ENCODE data around the gene RNF227.

RNF227 gene

DNA sequence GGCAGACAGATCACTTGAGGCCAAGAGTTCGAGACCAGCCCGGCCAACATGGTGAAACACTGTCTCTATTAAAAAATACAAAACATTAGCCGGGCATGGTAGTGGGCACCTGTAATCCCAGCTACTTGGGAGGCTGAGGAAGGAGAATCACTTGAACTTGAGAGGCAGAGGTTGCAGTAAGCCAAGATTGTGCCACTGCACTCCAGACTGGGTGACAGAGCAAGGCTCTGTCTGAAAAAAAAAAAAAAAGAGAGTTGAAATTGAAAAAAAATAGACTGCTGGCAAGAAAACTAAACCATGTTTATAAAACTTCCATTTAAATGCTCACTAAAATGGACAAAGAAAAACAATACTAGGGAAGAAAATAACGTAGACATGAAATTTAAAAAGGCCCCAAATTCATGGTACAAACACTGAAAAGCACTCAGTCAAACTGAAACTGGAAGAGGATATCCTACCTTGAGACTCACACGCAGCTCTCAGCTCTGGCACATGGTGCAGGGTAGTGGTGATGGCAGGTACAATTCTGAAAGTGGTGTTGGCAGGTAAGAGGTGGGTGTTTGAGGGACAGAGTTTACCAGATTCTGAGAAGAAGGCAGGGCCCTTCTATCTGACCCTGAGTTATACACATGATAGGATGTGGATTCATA lies 35.2 kb upstream of the RNF227 start:
- DNase-seq = no peak
- no peaks in the 10 kb centered on the region for H3K36me3 ChIP-seq
- H3K27me3 ChIP-seq = no peaks in the 10 kb centered on the region
- TF ChIP-seq, protein P1, sequence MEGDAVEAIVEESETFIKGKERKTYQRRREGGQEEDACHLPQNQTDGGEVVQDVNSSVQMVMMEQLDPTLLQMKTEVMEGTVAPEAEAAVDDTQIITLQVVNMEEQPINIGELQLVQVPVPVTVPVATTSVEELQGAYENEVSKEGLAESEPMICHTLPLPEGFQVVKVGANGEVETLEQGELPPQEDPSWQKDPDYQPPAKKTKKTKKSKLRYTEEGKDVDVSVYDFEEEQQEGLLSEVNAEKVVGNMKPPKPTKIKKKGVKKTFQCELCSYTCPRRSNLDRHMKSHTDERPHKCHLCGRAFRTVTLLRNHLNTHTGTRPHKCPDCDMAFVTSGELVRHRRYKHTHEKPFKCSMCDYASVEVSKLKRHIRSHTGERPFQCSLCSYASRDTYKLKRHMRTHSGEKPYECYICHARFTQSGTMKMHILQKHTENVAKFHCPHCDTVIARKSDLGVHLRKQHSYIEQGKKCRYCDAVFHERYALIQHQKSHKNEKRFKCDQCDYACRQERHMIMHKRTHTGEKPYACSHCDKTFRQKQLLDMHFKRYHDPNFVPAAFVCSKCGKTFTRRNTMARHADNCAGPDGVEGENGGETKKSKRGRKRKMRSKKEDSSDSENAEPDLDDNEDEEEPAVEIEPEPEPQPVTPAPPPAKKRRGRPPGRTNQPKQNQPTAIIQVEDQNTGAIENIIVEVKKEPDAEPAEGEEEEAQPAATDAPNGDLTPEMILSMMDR (IDR thresholded peaks at IDR 0.05; ENCODE audit: low read depth, low read length) = no peak
- H3K4me1 ChIP-seq = no peaks in the 10 kb centered on the region
- no peaks in the 10 kb centered on the region for H3K9me3 ChIP-seq
- no peak overlapping the region for H3K4me3 ChIP-seq (ENCODE audit: low read depth, low read length)

DNA sequence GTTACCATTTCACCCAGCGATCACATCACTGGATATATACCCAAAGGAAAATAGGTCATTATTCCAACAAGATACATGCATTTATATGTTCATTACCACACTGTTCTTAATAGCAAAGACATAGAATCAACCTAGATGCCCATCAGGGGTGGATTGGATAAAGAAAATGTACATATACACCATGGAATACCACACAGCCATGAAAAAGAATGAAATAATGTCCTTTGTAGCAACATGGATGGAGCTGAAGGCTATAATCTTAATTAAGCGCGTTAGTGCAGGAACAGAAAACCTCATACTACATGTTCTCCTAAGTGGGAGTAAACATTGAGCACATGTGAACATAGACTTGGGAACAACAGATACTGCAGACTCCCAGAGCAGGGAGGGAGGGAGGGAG lies 34.5 kb upstream of the RNF227 start:
- DNase-seq = no peak
- Histone ChIP-seq H3K36me3 (no peaks in the 10 kb centered on the region; the same call in 1 of the 2 replicates), H3K4me1 (no peaks in the 10 kb centered on the region), H3K9me3 (no peaks in the 10 kb centered on the region), H3K27me3 (no peaks in the 10 kb centered on the region), H3K4me3 (ENCODE audit: low read depth, low read length) (no peak overlapping the region)
- TF ChIP-seq, protein P1 (IDR thresholded peaks at IDR 0.05; ENCODE audit: low read depth, low read length) = no peak

DNA sequence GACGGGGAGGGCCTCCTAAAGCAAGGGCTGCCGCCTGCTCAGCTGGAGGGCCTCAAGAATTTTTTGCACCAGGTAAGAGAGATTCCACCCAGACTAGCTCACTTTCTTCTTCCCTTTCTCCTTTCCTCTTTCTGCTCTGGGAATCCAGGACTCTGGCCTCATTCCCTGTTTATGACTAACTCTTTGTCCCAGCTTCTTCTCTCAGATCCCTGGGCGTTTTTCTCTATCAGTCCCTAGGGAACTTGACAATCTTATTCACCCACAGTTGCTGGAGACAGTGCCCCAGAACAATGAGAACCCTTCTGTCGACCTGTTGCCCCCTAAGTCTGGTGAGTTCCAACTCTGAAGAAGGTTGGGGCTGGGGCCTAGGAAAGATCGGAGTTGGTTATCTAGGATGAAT lies 31.6 kb upstream of the RNF227 start:
- H3K9me3 ChIP-seq = no peaks in the 10 kb centered on the region
- TF ChIP-seq, protein P1 (IDR thresholded peaks at IDR 0.05; ENCODE audit: low read depth, low read length) = no peak
- no peak overlapping the region for H3K4me3 ChIP-seq (ENCODE audit: low read depth, low read length)
- no peaks in the 10 kb centered on the region for H3K4me1 ChIP-seq
- peaks cover 3% of the 10 kb centered on the region for H3K36me3 ChIP-seq
- no peak for DNase-seq
- H3K27me3 ChIP-seq = no peaks in the 10 kb centered on the region

DNA sequence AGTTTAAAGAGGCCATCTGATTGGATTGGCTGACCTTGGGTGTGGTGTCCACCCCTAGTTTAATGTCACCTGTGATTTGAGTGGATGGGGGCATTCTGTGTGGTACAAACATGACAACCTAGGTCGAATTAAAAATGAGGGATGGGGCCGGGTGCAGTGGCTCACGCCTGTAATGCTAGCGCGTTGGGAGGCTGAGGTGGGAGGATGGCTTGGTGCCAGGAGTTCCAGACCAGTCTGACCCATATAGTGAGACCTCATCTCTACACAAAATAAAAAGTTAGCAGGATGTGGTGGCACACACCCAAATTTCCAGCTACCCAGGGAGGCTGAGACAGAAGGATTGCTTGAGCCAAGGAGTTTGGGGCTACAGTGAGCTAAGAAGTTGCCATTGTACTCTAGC lies 30.4 kb upstream of the RNF227 start:
- Histone ChIP-seq H3K9me3 (no peaks in the 10 kb centered on the region), H3K27me3 (no peaks in the 10 kb centered on the region), H3K4me1 (no peaks in the 10 kb centered on the region), H3K4me3 (ENCODE audit: low read depth, low read length) (no peak overlapping the region), H3K36me3 (peaks cover 3% of the 10 kb centered on the region)
- DNase-seq = no peak
- TF ChIP-seq, protein P1 (IDR thresholded peaks at IDR 0.05; ENCODE audit: low read depth, low read length) = no peak

DNA sequence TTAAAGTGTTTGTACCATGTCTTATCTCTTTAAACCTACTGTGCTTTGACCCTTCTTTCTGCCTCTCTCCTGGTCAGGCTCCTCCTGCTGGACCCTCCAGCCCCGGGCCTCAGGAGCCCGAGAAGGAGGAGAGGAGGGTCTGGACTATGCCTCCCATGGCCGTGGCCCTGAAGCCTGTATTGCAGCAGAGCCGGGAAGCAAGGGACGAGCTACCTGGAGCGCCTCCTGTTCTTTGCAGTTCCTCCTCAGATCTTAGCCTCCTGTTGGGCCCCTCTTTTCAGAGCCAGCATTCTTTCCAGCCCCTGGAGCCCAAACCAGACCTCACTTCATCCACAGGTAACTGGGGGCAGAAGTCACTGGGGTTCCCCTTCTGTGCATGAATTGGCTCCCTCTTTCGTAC lies 29.6 kb upstream of the RNF227 start:
- no peaks in the 10 kb centered on the region for H3K4me1 ChIP-seq
- no peaks in the 10 kb centered on the region for H3K27me3 ChIP-seq
- no peak for DNase-seq
- peaks cover 3% of the 10 kb centered on the region for H3K36me3 ChIP-seq
- H3K4me3 ChIP-seq (ENCODE audit: low read depth, low read length) = no peak overlapping the region
- no peaks in the 10 kb centered on the region for H3K9me3 ChIP-seq
- TF ChIP-seq, protein P1 (IDR thresholded peaks at IDR 0.05; ENCODE audit: low read depth, low read length) = no peak

DNA sequence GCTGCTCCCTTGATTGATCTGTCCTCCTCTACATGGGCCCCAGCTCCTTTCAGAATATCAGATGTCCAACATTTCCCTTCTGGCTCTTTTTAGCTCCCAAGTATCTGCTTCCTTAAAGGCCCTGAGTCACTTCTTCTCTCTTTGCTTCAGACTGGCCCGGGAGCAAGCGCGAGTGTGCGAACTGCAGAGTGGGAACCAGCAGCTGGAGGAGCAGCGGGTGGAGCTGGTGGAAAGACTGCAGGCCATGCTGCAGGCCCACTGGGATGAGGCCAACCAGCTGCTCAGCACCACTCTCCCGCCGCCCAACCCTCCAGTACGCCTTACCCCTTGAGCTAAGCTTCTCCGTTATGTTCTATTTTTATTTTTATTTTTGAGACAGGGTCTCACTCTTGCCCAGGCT lies 28.2 kb upstream of the RNF227 start:
- Histone ChIP-seq H3K4me3 (ENCODE audit: low read depth, low read length) (no peak overlapping the region), H3K36me3 (peaks cover 3% of the 10 kb centered on the region), H3K9me3 (no peaks in the 10 kb centered on the region), H3K4me1 (no peaks in the 10 kb centered on the region), H3K27me3 (no peaks in the 10 kb centered on the region)
- TF ChIP-seq, protein P1 (IDR thresholded peaks at IDR 0.05; ENCODE audit: low read depth, low read length) = no peak
- DNase-seq = no peak

Measured in BE2C (cell line).